GM18498 (cell line): ENCODE measurements around the gene CALU.

Experiments
- ATAC-seq: cut with Tn5 transposase; IDR thresholded peaks from one replicate; pipeline ENCODE4 v1.9.1; 2021; ENCODE audit warnings: mild to moderate bottlenecking, moderate library complexity; ENCODE audit not compliant: unreplicated experiment

Gene CALU

DNA sequence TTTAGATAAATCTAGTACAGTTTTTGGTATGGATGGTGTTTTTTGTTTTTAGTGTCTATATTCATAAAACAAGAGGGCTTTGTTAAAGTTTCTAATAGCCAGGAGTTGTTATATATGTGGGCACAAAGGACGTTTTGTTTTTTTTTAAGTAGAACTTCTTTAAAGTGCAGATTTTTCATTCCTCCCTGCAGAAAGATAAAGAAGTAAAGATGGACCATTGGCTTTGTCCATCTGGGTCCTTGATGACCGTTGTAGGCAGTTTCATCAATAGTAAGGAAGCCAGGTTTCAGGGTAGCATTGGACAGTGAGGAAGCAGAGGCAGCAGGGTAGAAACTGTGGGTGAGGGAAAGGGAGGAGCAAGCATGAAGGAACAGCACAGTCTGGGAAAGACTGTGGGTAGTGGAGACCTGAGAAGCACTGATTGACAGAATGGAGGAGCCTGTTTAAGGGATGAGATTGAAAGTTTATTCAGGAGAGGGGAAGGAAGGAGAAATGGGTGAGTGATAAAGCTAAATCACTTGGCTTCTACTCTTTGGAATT, 5.3 kb downstream of the CALU start:
- no peak for ATAC-seq

GRCh38 chr7:128745706-128746105, 6.5 kb downstream of the CALU start:
- ATAC-seq, result no peak

DNA sequence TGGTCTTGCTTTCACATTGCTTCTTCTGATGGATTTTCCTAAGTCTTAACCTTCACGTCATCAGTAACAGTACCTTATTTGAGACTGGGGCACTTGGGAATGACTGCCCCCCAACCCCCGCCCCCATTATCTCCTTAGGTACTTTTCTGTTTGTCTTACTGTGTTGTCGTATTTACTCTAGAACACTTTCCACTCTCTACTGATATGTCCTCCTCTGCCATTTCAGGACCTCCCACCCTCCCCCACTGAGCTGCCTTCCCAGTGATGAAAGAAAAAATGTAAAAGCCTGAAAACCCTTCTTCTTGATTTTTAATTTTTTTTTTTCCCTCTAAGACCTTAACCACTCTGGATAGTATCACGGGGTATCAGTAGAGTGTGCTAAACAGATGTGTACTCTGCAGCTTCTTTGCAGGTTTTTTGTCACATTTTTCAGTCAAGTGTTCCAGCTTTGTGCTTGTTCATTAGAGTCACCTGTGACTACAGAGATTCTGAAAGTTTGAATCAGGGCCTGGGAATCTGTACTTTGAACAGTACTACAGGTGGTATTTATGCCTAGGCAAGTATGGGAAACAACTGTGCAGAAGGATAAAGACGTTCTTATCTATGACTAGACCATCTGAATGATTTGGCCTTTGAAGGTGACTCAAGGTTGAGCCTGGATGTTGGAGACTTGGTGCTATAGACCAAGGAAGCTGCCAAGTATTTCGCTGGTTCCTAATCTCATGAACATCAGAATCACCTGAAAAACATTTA, 8.3 kb downstream of the CALU start:
- no peak for ATAC-seq

DNA sequence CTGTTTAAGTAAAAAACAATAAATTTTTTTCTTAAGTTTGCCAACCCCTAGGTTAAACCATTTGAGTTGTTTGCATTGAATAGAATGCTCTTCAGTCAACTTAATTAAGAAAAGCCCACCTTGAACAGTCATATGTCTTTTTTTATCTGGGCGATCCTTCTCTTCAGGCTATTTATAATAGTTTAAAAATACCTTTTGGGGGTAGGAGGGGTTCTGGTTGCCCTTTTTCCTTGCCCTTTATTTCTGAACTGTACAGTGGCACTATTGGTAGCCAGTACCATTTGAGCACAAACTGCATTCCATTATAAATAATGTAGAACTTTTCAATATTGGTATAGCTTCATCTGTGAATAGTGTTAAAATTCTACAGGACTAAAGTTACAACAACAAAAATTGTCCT, 13.1 kb downstream of the CALU start:
- no peak for ATAC-seq

DNA sequence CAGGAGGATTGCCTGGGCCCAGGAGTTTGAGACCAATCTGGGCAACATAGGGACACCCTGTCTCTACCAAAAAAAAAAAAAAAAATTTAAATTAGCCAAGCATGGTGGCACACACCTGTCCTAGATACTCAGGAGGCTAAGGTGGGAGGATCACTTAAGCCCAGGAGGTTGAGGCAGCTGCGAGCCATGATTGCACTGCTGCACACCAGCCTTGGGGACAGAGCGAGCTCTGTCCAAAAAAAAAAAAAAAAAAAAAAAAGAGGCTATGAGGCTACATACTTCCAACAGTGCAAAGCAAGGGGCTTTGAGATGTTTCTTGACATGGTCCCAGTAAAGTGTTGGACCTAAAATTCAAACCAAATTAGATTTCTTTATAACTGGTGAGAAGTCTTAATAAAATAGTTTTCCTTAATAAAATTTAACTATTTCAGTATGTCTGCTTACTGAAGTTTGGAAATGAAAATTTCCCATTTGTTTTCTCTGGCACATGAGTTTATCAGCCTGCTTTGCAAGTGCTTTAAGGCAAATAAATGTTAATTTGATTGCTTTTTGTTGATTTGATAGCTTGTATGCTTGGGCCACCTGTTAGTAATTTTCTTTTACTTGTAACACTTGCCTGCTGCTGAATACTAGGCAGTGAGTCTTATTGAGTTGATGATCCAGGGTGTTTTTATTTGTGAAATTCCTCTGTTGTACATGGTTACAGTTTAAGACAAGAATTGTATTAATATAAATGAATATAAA, 16.1 kb downstream of the CALU start:
- ATAC-seq, result no peak

DNA sequence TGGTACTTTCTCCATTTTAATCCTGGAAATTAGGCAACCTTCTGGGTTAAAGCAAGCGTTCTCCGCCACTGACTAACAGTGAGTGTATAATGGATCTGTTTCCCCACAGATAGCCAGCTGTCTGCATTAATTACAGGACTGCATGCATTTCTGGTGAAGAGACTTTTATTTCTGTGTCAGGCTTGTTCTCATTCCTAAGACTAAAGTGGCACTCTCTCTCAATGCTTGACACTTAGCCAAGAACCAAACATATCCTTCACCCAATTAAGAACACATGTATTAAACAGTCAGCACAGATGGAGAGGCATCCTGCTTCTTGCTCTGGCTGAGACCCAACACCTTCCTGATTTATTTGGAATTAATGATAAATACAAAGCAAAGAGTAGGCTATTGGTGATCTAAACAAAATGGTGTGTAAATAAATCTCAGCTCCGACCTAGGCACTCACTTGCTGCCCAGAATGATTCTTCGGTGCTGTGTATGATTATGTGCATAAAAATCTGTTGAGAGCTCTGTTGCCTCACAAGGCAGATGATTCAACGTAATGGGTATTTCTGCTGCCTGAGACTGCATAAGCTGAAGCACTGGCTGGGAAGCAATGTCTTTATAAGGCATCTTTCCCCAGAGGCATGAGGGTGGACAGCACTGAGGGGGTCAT, 16.8 kb downstream of the CALU start:
- ATAC-seq, result no peak

- ATAC-seq, result no peak
Measured at GRCh38 chr7:128757203-128757602, 18.0 kb downstream of the CALU start.

GRCh38 chr7:128758553-128758952, 19.4 kb downstream of the CALU start:
- ATAC-seq, result no peak

DNA sequence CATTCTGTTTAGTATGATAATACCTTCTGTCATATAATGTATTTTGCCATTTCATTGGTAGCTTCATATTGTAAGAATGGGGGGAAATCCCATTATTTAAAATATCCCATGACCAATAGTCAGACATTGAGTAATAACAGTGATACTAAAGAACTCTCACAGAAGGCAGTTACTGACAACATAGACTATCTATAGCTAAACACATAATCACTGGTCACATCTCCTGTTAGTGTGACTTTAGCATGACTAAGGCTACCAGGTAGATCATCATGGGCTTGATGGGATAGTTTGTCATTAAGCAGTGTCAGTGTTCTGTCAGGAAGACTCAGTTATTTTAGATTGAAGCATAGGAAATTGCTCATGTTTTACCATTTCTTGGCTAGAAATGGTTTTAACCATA, 20.1 kb downstream of the CALU start:
- ATAC-seq, result no peak

- no peak for ATAC-seq
Measured at GRCh38 chr7:128763541-128763940, 24.4 kb downstream of the CALU start.

GRCh38 chr7:128767475-128768110, 28.4 kb downstream of the CALU start:
- ATAC-seq, result no peak

DNA sequence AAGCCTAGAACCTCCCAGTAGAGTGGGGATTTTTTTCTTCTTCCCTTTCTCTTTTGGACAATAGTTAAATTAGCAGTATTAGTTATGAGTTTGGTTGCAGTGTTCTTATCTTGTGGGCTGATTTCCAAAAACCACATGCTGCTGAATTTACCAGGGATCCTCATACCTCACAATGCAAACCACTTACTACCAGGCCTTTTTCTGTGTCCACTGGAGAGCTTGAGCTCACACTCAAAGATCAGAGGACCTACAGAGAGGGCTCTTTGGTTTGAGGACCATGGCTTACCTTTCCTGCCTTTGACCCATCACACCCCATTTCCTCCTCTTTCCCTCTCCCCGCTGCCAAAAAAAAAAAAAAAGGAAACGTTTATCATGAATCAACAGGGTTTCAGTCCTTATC, 31.1 kb downstream of the CALU start:
- no peak for ATAC-seq

DNA sequence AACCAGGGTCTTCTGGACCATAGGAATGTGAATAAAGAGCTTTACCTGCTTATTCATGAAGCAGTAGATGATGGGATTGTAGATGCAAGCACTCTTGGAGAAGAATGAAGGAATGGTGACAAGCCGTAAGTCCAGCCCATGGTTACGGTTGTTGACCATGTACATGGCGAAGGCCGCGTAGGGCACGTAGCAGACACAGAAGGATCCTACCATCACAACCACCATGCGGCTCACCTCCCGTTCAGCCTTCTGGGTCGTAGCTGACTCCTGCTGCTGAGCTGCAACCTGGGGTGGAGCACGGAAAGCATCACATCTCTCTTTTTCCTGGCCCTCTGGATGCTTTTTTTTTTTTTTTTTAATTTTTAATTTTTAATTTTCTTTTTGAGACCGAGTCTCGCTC, 34.4 kb downstream of the CALU start:
- no peak for ATAC-seq

GRCh38 chr7:128774029-128774689, 35.0 kb downstream of the CALU start:
- ATAC-seq, result no peak

DNA sequence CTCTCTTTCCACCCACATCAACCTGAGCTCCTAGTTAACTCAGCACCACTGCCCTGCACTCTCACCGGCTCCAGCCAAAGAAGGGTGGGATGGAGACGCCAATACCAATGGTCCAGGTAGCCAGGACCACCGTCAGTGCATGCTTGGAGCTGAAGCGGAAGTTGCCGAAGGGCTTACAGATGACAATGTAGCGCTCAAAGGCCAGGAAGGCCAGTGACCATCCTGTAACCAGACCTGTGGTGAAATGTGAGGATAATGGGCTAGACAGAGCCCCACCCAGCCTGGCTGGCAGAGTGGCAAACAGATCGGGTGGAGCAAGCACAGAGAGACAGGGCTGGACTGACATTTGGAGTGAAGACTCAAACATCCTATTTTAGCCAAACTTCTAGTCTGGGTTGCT, 35.8 kb downstream of the CALU start:
- ATAC-seq, result no peak

- ATAC-seq, result no peak
Measured at GRCh38 chr7:128775744-128776474, 36.8 kb downstream of the CALU start, which contains the start of gene OPN1SW. OPN1SW (minus strand) TSS chr7:128775794; CDS start chr7:128775781, 13 bp downstream.

DNA sequence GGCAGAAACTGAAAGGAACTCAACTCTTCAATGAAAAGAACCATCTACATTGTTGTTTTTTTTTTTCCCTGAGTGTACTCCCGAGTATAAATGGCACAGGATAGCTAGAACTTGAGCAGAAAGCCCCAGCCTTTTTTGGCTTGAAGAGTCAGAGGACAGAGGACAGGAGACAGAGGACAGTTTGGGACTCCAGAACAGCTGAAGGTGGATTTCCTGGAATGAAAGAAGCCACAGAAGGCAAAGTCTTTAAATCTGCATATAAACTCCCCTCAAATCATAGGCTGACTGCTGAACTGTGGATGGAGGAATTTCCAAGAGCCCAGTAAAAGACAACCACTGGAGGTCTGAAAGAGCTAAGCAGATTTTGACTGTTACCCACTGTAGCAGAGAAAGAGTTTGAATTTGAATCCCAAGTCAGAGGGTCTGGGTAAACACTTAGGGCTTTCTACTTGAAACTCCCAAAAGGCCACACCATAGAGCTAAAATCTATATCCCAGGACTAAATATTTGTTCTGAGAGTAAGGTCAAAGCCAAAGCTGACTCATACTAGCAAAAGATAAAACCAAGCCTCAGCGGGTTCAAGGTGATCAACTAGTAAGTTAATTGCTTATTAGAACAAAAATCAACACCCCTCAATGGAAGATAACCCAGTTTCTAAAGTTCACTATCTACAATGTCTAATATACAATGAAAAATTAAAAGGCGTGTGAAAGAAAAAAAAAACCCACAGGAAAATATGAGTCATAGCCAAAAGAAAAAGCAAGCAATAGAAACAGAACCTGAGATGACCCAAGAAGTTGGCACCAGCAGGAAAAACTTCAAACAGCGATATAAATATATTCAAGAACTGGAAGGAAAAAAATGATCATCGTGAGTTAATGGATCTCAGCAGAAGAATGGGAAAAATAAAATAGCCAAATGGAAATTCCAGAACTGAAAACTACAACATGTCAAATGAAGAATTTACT, 38.3 kb downstream of the CALU start:
- no peak for ATAC-seq

- ATAC-seq, result no peak
Measured at GRCh38 chr7:128778946-128779345, 39.8 kb downstream of the CALU start.

DNA sequence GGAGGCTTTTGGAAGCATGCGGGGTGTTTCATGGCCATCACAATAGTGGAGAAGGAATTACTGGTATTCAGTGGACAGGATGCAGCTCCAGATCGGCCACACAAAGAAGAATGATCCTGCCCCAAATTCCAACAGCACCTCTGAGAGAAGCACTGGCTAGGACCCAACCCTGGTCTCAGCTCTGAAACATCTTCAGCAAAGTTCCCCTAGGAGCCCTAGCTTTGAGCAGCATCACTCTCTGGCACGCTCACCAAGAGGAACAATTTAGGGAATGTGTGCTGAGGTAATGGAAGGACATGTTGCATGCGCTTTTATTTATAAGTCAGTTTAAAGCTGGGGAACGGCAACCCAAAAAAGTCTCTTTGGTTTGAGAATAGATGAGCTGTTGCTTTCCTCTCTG, 42.0 kb downstream of the CALU start:
- no peak for ATAC-seq
